ENCODE measurements around the gene XAB2. TPM values are rescaled to one million over a fixed set of nuclear protein-coding genes. Genes with fewer than 3 reads are reported as not detected.

Gene XAB2
- total RNA-seq, 4 donors from 2014 or later, result 51.6 to 62.0 (median 54.3) TPM

DNA sequence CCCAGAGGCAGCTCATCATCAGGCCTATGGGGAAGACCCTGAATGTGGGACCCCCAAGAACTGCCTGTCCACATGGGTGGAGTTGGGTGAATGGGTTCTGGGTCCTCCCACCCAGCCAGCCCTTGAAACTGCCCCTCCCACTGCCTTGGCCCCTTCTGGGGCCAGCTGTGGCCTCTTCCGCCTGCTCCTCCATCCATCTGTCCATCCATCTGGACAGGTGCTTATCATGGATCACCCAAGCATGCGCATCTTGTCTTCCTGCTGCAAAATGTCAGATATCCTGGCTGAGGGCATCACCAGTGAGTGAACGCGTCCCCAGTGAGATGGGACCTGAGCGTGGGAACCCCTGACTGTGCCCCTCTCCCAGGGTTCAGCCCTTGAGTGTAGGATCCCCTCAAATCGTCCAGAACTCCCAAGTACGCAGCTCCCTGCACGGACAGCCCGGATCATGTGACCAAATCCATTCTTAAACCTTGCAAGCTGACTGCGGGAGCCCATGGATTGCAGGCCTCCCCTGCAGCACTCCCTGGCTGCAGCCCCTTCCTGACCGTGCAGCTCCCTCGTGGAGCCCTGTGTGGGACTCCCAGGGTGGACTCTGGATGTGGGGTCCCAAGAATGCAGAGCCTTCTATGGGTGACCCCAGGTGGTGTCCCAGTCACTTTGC, 9.6 kb upstream of the XAB2 start:
- no peak for TF ChIP-seq POLR2A (IDR thresholded peaks at IDR 0.05)
- no peak for TF ChIP-seq EP300 (IDR thresholded peaks at IDR 0.05)
- TF ChIP-seq CTCF (IDR thresholded peaks at IDR 0.05), result no peak
- Histone ChIP-seq H3K9me3 (no peaks in the 10 kb centered on the region), H3K27ac (no peak overlapping the region), H3K36me3 (no peaks in the 10 kb centered on the region), H3K4me1 (peaks cover 0 to 8% (median 0%) of the 10 kb centered on the region in 4 donors), H3K4me3 (no peak overlapping the region), H3K27me3 (peaks cover 0 to 31% of the 10 kb centered on the region in 2 donors)
- 66 to 75% methylated on average over 10 to 12 of the region's 12 CpGs for WGBS, 2 donors
- DNase-seq (ENCODE audit: low spot score in 2 of 2), result no peak

GRCh38 chr19:7637374-7638256, 8.3 kb upstream of the XAB2 start:
- H3K4me3 ChIP-seq, result peak overlapping the region; percentile 23 to 57 (median 38)
- peaks cover 0 to 3% (median 0%) of the 10 kb centered on the region in 3 donors for H3K36me3 ChIP-seq
- 39 to 40% methylated on average over 28 to 29 of the region's 30 CpGs for WGBS, 2 donors
- H3K4me1 ChIP-seq, result peaks cover 0 to 8% (median 0%) of the 10 kb centered on the region in 4 donors
- peaks cover 0 to 31% of the 10 kb centered on the region in 2 donors for H3K27me3 ChIP-seq
- DNase-seq (ENCODE audit: low spot score in 2 of 2), result no peak
- TF ChIP-seq EP300 (IDR thresholded peaks at IDR 0.05) (no peak), POLR2A (IDR thresholded peaks at IDR 0.05) (no peak), CTCF (IDR thresholded peaks at IDR 0.05) (no peak)
- H3K9me3 ChIP-seq, result no peaks in the 10 kb centered on the region
- peak overlapping the region in 2 of 4 donors; percentile 49 to 83 for H3K27ac ChIP-seq

- Histone ChIP-seq H3K4me1 (peaks cover 0 to 8% (median 0%) of the 10 kb centered on the region in 4 donors), H3K4me3 (peak within 1 kb of the TSS; percentile 23 to 57 (median 38)), H3K27ac (peak within 1 kb of the TSS in 2 of 4 donors; percentile 49 to 83), H3K27me3 (peaks cover 0 to 31% of the 10 kb centered on the region in 2 donors), H3K36me3 (peaks cover 0 to 11% (median 0%) of the 10 kb centered on the region in 3 donors), H3K9me3 (no peaks in the 10 kb centered on the region)
- no peak for TF ChIP-seq POLR2A (IDR thresholded peaks at IDR 0.05)
- no peak for TF ChIP-seq EP300 (IDR thresholded peaks at IDR 0.05)
- TF ChIP-seq CTCF (IDR thresholded peaks at IDR 0.05), result no peak
- 5 to 15% methylated on average over 34 to 40 of the region's 61 CpGs for WGBS, 2 donors
- peak in 1 of 2 donors; percentile 37 for DNase-seq (ENCODE audit: low spot score in 2 of 2)
Measured at GRCh38 chr19:7636691-7637373, 7.5 kb upstream of the XAB2 start, which contains the start of gene STXBP2. STXBP2 (plus strand) TSS chr19:7637110; CDS start chr19:7637150, 40 bp downstream.

GRCh38 chr19:7636317-7636690, 7.0 kb upstream of the XAB2 start:
- 57 to 67% methylated on average over 8 to 16 of the region's 16 CpGs for WGBS, 2 donors
- Histone ChIP-seq H3K27ac (peak overlapping the region in 1 of 4 donors; percentile 83), H3K4me1 (peaks cover 0 to 12% (median under 1%) of the 10 kb centered on the region in 4 donors), H3K36me3 (peaks cover 0 to 15% (median 0%) of the 10 kb centered on the region in 3 donors), H3K9me3 (no peaks in the 10 kb centered on the region), H3K27me3 (peaks cover 0 to 31% of the 10 kb centered on the region in 2 donors), H3K4me3 (peak overlapping the region in 2 of 4 donors; percentile 45 to 57)
- no peak for TF ChIP-seq POLR2A (IDR thresholded peaks at IDR 0.05)
- TF ChIP-seq EP300 (IDR thresholded peaks at IDR 0.05), result no peak
- no peak for TF ChIP-seq CTCF (IDR thresholded peaks at IDR 0.05)
- DNase-seq (ENCODE audit: low spot score in 2 of 2), result no peak

Measured in tibial nerve (tissue), 4 donors.